ENCODE results near the gene SPOP.
"Not testable (repeated sequence)": the region's sequence is repeated elsewhere in the genome, so short reads cannot be mapped to it uniquely, and the experiment has no call there.

SPOP gene

DNA sequence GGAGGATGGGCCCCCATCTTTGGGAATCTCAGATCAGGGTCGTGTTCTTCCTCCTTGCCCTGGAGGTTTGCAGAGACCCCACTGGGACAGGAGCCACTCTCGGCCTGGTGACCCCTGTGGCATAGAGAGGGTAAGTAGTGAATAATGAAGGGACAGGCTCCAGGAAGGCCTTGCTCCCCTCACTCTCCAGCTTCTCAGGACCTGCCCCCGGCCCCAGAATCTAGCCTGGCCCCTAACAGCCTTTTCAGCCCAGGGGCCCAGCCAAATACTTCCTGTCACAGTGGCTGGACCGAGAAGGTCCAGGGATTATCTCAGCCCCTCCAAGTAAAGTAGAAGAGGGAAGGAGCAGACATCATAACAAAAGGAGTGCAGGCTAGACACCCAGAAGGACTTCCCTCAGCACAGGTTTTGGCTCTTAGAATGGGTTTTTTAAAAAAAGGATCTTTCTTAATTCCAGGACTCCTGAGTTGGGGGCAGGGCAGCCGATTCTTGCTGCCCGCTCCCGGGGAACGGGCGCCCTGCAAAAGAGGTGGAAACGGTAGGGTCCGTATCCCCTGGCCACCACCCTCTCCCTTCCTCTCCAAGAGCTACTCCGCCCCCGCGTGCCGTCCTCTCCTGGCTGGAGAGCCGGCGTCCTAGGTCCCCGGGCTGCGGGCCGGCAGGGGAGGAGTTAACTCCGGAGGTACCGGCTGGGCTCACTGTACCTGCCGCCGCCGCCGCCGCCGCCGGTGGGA is 102.8 kb downstream of the SPOP start:
- Histone ChIP-seq H3K36me3 (ENCODE audit: control insufficient read depth, low read depth, low read length) (no peaks in the 10 kb centered on the region), H3K4me1 (ENCODE audit: control insufficient read depth, low read depth, low read length) (peaks cover 10% of the 10 kb centered on the region), H3K9me3 (ENCODE audit: control insufficient read depth, low read depth, low read length) (no peaks in the 10 kb centered on the region), H3K9ac (ENCODE audit: low read length) (no peak overlapping the region), H3K27me3 (ENCODE audit: control insufficient read depth, insufficient read depth, low read length) (peaks cover 50% of the 10 kb centered on the region), H3K27ac (ENCODE audit: low read length) (no peak overlapping the region), H3K4me3 (ENCODE audit: low read length) (peak overlapping the region; percentile 64)

DNA sequence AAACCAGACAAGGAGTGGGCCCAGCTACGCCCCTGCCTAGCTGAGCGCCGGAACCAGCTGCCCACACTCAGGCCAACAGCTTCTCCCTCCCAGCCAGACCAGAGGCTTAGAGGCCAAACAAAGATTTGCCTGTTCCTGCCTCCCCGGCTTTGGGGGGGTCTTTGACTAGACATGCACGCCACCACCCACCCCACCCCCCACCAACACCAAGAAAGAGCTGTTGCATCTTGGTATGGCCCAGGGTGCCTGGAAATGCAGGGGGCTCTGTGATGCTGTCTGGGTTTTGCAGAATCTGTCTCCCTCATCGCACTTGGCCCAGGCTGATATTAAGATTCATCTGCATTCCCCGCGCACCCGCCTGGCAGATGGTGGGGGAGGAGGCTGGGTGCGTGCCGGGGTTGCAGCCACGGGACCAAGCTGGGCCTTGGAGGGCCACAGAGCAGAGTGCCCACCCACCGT is 103.5 kb downstream of the SPOP start:
- Histone ChIP-seq H3K27ac (ENCODE audit: low read length) (no peak overlapping the region), H3K4me3 (ENCODE audit: low read length) (no peak overlapping the region), H3K9me3 (ENCODE audit: control insufficient read depth, low read depth, low read length) (no peaks in the 10 kb centered on the region), H3K36me3 (ENCODE audit: control insufficient read depth, low read depth, low read length) (no peaks in the 10 kb centered on the region), H3K27me3 (ENCODE audit: control insufficient read depth, insufficient read depth, low read length) (peaks cover 50% of the 10 kb centered on the region), H3K9ac (ENCODE audit: low read length) (no peak overlapping the region), H3K4me1 (ENCODE audit: control insufficient read depth, low read depth, low read length) (peaks cover 10% of the 10 kb centered on the region)

- Histone ChIP-seq H3K36me3 (ENCODE audit: control insufficient read depth, low read depth, low read length) (no peaks in the 10 kb centered on the region), H3K27me3 (ENCODE audit: control insufficient read depth, insufficient read depth, low read length) (peaks cover 50% of the 10 kb centered on the region), H3K27ac (ENCODE audit: low read length) (no peak overlapping the region)
Observed at GRCh38 chr17:49573510-49574322, 104.2 kb downstream of the SPOP start.

DNA sequence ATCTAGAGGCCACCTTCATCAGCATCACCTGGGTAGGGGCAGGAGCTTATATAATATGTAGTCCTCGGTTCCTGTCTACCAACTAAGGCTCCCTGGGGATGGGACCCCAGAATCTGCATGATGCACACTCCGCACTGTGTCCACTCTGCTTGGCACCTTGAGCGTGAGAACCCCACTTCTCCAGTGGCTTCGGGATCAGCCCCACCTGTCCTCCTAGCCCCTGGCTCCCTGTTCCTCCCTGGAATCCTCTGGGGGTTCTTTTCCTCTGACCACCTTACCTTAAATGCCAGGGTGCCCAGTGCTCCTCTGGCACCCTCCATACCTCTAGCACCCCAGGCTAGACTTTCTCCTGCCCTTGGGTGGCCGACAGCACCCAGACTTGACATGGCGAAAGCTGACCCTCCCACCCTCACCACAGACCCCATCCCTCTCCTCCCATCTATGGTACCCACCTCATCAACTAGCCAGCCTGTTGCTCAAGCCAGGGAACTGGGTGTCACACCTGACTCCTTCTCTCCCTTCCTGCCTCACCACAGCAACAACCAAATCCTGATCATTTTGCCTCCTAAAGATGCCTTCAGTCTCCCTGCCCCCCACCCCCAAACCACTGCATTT is 105.0 kb downstream of the SPOP start:
- H3K4me1 ChIP-seq (ENCODE audit: control insufficient read depth, low read depth, low read length) = peaks cover 10% of the 10 kb centered on the region
- no peak overlapping the region for H3K9ac ChIP-seq (ENCODE audit: low read length)
- H3K27ac ChIP-seq (ENCODE audit: low read length) = no peak overlapping the region
- peaks cover 45% of the 10 kb centered on the region for H3K27me3 ChIP-seq (ENCODE audit: control insufficient read depth, insufficient read depth, low read length)
- no peak overlapping the region for H3K4me3 ChIP-seq (ENCODE audit: low read length)
- no peaks in the 10 kb centered on the region for H3K9me3 ChIP-seq (ENCODE audit: control insufficient read depth, low read depth, low read length)
- no peaks in the 10 kb centered on the region for H3K36me3 ChIP-seq (ENCODE audit: control insufficient read depth, low read depth, low read length)

More at GRCh38 chr17:49573510-49574322, 104.2 kb downstream of the SPOP start:
- Histone ChIP-seq H3K9ac (ENCODE audit: low read length) (no peak overlapping the region), H3K4me1 (ENCODE audit: control insufficient read depth, low read depth, low read length) (peaks cover 10% of the 10 kb centered on the region), H3K9me3 (ENCODE audit: control insufficient read depth, low read depth, low read length) (no peaks in the 10 kb centered on the region), H3K4me3 (ENCODE audit: low read length) (no peak overlapping the region)

DNA sequence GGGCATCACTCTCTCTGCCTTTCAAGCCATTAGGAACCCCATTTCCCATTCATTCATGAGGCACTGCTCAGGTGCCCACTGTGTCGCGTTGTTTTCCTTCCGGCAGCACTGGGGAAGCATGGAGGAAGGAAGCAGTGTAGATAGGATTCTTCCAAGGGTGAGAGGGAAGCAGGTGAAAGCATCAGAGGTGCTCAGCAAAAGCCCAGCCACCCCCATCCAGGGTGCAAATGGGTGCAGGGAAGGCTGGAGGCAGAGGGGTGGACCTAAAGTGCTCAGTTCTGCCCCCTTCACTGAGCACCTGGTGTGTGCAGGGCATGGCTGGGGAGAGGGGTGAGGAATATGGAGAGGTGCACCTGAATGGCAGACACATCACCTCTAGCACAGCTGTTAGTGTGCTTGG is 105.7 kb downstream of the SPOP start:
- no peak overlapping the region for H3K9ac ChIP-seq (ENCODE audit: low read length)
- H3K27me3 ChIP-seq (ENCODE audit: control insufficient read depth, insufficient read depth, low read length) = peaks cover 38% of the 10 kb centered on the region
- peaks cover 12% of the 10 kb centered on the region for H3K4me1 ChIP-seq (ENCODE audit: control insufficient read depth, low read depth, low read length)
- no peak overlapping the region for H3K4me3 ChIP-seq (ENCODE audit: low read length)
- no peaks in the 10 kb centered on the region for H3K9me3 ChIP-seq (ENCODE audit: control insufficient read depth, low read depth, low read length)
- no peak overlapping the region for H3K27ac ChIP-seq (ENCODE audit: low read length)
- no peaks in the 10 kb centered on the region for H3K36me3 ChIP-seq (ENCODE audit: control insufficient read depth, low read depth, low read length)

DNA sequence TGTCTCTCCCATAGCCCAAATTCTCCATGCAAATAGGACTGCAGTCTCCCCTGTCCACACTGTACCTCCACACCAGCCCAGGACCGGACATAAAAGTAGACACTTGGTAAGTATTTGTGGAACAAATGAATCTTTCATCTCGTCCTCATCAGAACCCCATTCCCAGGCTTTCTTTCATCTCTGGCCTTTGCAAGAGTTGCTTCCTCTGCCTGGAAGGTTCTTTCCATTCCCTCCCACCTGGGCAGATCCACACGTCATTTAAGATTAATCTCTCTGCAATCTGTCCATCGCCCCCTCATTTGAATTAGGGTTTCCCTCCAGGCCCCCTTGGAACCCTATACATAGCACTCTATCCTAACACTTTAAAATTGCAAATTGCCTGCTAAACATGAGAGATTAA is 106.1 kb downstream of the SPOP start:
- H3K4me3 ChIP-seq (ENCODE audit: low read length) = no peak overlapping the region

GRCh38 chr17:49571283-49571682 is 106.6 kb downstream of the SPOP start:
- Histone ChIP-seq H3K27me3 (ENCODE audit: control insufficient read depth, insufficient read depth, low read length) (peaks cover 33% of the 10 kb centered on the region), H3K4me3 (ENCODE audit: low read length) (no peak overlapping the region), H3K36me3 (ENCODE audit: control insufficient read depth, low read depth, low read length) (no peaks in the 10 kb centered on the region), H3K4me1 (ENCODE audit: control insufficient read depth, low read depth, low read length) (peaks cover 8% of the 10 kb centered on the region), H3K9me3 (ENCODE audit: control insufficient read depth, low read depth, low read length) (no peaks in the 10 kb centered on the region), H3K9ac (ENCODE audit: low read length) (no peak overlapping the region), H3K27ac (ENCODE audit: low read length) (no peak overlapping the region)

More for the DNA sequence above, 106.1 kb downstream of the SPOP start:
- Histone ChIP-seq H3K9ac (ENCODE audit: low read length) (no peak overlapping the region), H3K27me3 (ENCODE audit: control insufficient read depth, insufficient read depth, low read length) (peaks cover 33% of the 10 kb centered on the region), H3K27ac (ENCODE audit: low read length) (no peak overlapping the region), H3K4me1 (ENCODE audit: control insufficient read depth, low read depth, low read length) (peaks cover 8% of the 10 kb centered on the region), H3K9me3 (ENCODE audit: control insufficient read depth, low read depth, low read length) (no peaks in the 10 kb centered on the region), H3K36me3 (ENCODE audit: control insufficient read depth, low read depth, low read length) (no peaks in the 10 kb centered on the region)

- H3K27ac ChIP-seq (ENCODE audit: low read length) = no peak overlapping the region
- no peaks in the 10 kb centered on the region for H3K9me3 ChIP-seq (ENCODE audit: control insufficient read depth, low read depth, low read length)
- no peak overlapping the region for H3K4me3 ChIP-seq (ENCODE audit: low read length)
- H3K9ac ChIP-seq (ENCODE audit: low read length) = no peak overlapping the region
- H3K36me3 ChIP-seq (ENCODE audit: control insufficient read depth, low read depth, low read length) = no peaks in the 10 kb centered on the region
- peaks cover 8% of the 10 kb centered on the region for H3K4me1 ChIP-seq (ENCODE audit: control insufficient read depth, low read depth, low read length)
- peaks cover 33% of the 10 kb centered on the region for H3K27me3 ChIP-seq (ENCODE audit: control insufficient read depth, insufficient read depth, low read length)
Observed at GRCh38 chr17:49570540-49571242, 107.2 kb downstream of the SPOP start.

GRCh38 chr17:49568695-49569047 is 109.2 kb downstream of the SPOP start:
- H3K27me3 ChIP-seq (ENCODE audit: control insufficient read depth, insufficient read depth, low read length) = peaks cover 24% of the 10 kb centered on the region
- not testable (repeated sequence) for H3K4me1 ChIP-seq (ENCODE audit: control insufficient read depth, low read depth, low read length); H3K9ac ChIP-seq (ENCODE audit: low read length); H3K9me3 ChIP-seq (ENCODE audit: control insufficient read depth, low read depth, low read length); H3K27ac ChIP-seq (ENCODE audit: low read length); H3K36me3 ChIP-seq (ENCODE audit: control insufficient read depth, low read depth, low read length)
- peak overlapping the region; percentile 58 for H3K4me3 ChIP-seq (ENCODE audit: low read length)

GRCh38 chr17:49567871-49568694 is 109.8 kb downstream of the SPOP start:
- Histone ChIP-seq H3K27me3 (ENCODE audit: control insufficient read depth, insufficient read depth, low read length) (peaks cover 18% of the 10 kb centered on the region), H3K9ac (ENCODE audit: low read length) (no peak overlapping the region), H3K9me3 (ENCODE audit: control insufficient read depth, low read depth, low read length) (no peaks in the 10 kb centered on the region), H3K4me3 (ENCODE audit: low read length) (peak overlapping the region; percentile 58), H3K36me3 (ENCODE audit: control insufficient read depth, low read depth, low read length) (no peaks in the 10 kb centered on the region), H3K27ac (ENCODE audit: low read length) (no peak overlapping the region), H3K4me1 (ENCODE audit: control insufficient read depth, low read depth, low read length) (peaks cover 3% of the 10 kb centered on the region)

Measured in iPS-18a (cell line).